NT2/D1 (cell line): ENCODE results near the gene PTPRB.

Experiments used
- DNase-seq: peaks from one replicate; pipeline ENCODE4 v3.0.0-alpha.2; 2011; ENCODE audit warnings: low read depth, low spot score
- H3K27me3 ChIP-seq: 2 replicates; pipeline ENCODE4 v1.6.0; 2011; ENCODE audit warnings: mild to moderate bottlenecking; ENCODE audit not compliant: insufficient read length, insufficient read depth
- H3K36me3 ChIP-seq: 2 replicates; pipeline ENCODE4 v1.6.1; 2011; ENCODE audit warnings: mild to moderate bottlenecking, low read length, mixed read lengths; ENCODE audit not compliant: insufficient read depth, insufficient read length
- H3K4me1 ChIP-seq: 2 replicates; pipeline ENCODE4 v1.5.1; 2011; ENCODE audit not compliant: insufficient read depth, insufficient read length
- H3K4me3 ChIP-seq: 2 replicates; pipeline ENCODE4 v1.5.1; 2011; ENCODE audit warnings: low read depth; ENCODE audit not compliant: insufficient read length
- H3K9ac ChIP-seq: 2 replicates; pipeline ENCODE4 v1.6.0; 2011; ENCODE audit warnings: low read depth; ENCODE audit not compliant: insufficient read length
- H3K9me3 ChIP-seq: 2 replicates; pipeline ENCODE4 v1.5.1; 2011; ENCODE audit warnings: mild to moderate bottlenecking, low read length; ENCODE audit not compliant: insufficient read depth
- SUZ12 ChIP-seq: IDR thresholded peaks from 2 replicates; pipeline ENCODE4 v1.6.1; 2011; ENCODE audit not compliant: insufficient read length, insufficient read depth; ENCODE audit errors: extremely low read depth
- YY1 ChIP-seq: IDR thresholded peaks from 2 replicates; pipeline ENCODE4 v1.6.1; 2011; ENCODE audit not compliant: insufficient read length, insufficient read depth
- ZNF274 ChIP-seq: IDR thresholded peaks from 2 replicates; pipeline ENCODE4 v1.6.1; 2011; ENCODE audit warnings: mild to moderate bottlenecking, low read depth, low read length

Gene PTPRB

GRCh38 chr12:70487440-70487839 is 149.8 kb downstream of the PTPRB start:
- no peak for DNase-seq
- no peak overlapping the region for H3K4me3 ChIP-seq
- no peaks in the 10 kb centered on the region for H3K27me3 ChIP-seq
- H3K36me3 ChIP-seq, result peaks cover 11% of the 10 kb centered on the region
- no peak overlapping the region for H3K9ac ChIP-seq
- H3K9me3 ChIP-seq, result peaks cover 24% of the 10 kb centered on the region
- no peaks in the 10 kb centered on the region for H3K4me1 ChIP-seq
- TF ChIP-seq YY1 (no peak), ZNF274 (no peak), SUZ12 (no peak)

GRCh38 chr12:70486588-70486987 is 150.6 kb downstream of the PTPRB start:
- Histone ChIP-seq H3K4me1 (no peaks in the 10 kb centered on the region), H3K4me3 (no peak overlapping the region), H3K9me3 (peaks cover 24% of the 10 kb centered on the region), H3K36me3 (peaks cover 11% of the 10 kb centered on the region), H3K9ac (no peak overlapping the region), H3K27me3 (no peaks in the 10 kb centered on the region)
- no peak for DNase-seq
- TF ChIP-seq ZNF274 (no peak), YY1 (no peak), SUZ12 (no peak)

- Histone ChIP-seq H3K36me3 (peaks cover 11% of the 10 kb centered on the region), H3K4me1 (no peaks in the 10 kb centered on the region), H3K9ac (no peak overlapping the region), H3K27me3 (no peaks in the 10 kb centered on the region), H3K9me3 (peaks cover 24% of the 10 kb centered on the region), H3K4me3 (no peak overlapping the region)
- DNase-seq, result no peak
- TF ChIP-seq YY1 (no peak), ZNF274 (no peak), SUZ12 (no peak)
Measured at GRCh38 chr12:70485704-70486103, 151.5 kb downstream of the PTPRB start.

GRCh38 chr12:70484464-70484863 is 152.8 kb downstream of the PTPRB start:
- Histone ChIP-seq H3K9me3 (peaks cover 23% of the 10 kb centered on the region), H3K36me3 (peaks cover 14% of the 10 kb centered on the region), H3K27me3 (no peaks in the 10 kb centered on the region), H3K4me3 (no peak overlapping the region), H3K9ac (no peak overlapping the region), H3K4me1 (no peaks in the 10 kb centered on the region)
- no peak for TF ChIP-seq SUZ12
- no peak for TF ChIP-seq ZNF274
- no peak for TF ChIP-seq YY1
- DNase-seq, result no peak

GRCh38 chr12:70482764-70483163 is 154.5 kb downstream of the PTPRB start:
- Histone ChIP-seq H3K4me3 (no peak overlapping the region), H3K9ac (no peak overlapping the region), H3K4me1 (no peaks in the 10 kb centered on the region), H3K27me3 (no peaks in the 10 kb centered on the region), H3K36me3 (peaks cover 16% of the 10 kb centered on the region), H3K9me3 (peaks cover 20% of the 10 kb centered on the region; the same call in 1 of the 2 replicates)
- TF ChIP-seq ZNF274 (no peak), SUZ12 (no peak), YY1 (no peak)
- no peak for DNase-seq

GRCh38 chr12:70469221-70469820 is 167.9 kb downstream of the PTPRB start:
- Histone ChIP-seq H3K9ac (peak overlapping the region; percentile 65), H3K27me3 (no peaks in the 10 kb centered on the region), H3K9me3 (peaks cover 7% of the 10 kb centered on the region), H3K4me3 (peak overlapping the region; percentile 71), H3K36me3 (peaks cover 2% of the 10 kb centered on the region), H3K4me1 (no peaks in the 10 kb centered on the region)
- TF ChIP-seq ZNF274 (no peak), YY1 (no peak), SUZ12 (no peak)
- no peak for DNase-seq

- Histone ChIP-seq H3K9ac (peak overlapping the region; percentile 76), H3K4me3 (peak overlapping the region; percentile 71), H3K9me3 (peaks cover 13% of the 10 kb centered on the region), H3K27me3 (no peaks in the 10 kb centered on the region), H3K4me1 (no peaks in the 10 kb centered on the region), H3K36me3 (peaks cover 2% of the 10 kb centered on the region)
- DNase-seq, result peak; percentile 47
- TF ChIP-seq SUZ12, result no peak
- no peak for TF ChIP-seq ZNF274
- no peak for TF ChIP-seq YY1
Measured at GRCh38 chr12:70468741-70469140, 168.5 kb downstream of the PTPRB start.
